Measurements from ENCODE around the gene ADAM15. TPM values are rescaled to one million over a fixed set of nuclear protein-coding genes. Genes with fewer than 3 reads are reported as not detected.

ADAM15 gene
- total and polyA plus RNA-seq, 2 donors (not counting 1 experiment from before 2014, with no cell fraction given) = 14.6 to 28.4 TPM

DNA sequence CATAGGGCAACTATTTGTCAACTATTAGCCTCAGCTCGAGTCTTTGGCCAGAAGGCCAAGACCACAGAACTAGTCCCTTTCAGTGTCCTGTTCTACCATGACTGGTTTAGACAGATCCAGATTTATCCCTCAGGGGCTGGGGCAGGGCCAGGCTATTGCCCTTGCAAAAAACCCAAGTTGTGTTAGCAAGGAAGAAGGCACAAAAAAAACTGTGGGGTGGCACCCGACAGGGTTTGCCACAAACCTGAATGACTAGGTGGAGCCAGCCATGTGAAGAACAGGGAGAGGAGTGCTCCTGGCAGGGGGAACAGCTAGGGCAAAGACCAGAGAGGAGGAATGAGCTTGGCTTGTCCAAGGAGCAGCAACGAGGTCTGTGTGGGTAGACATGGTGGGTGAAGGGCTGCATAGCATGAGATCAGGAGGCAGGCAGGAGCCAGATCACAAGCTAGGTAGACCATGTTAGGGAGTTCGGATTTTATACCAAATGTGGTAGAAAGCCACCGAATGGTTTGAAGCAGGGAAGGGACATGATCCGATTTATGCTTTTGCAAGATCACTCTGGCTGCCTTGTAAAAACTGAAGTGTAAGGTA lies 13.2 kb upstream of the ADAM15 start:
- no peak overlapping the region for H3K4me3 Mint-ChIP-seq
- no peak overlapping the region for H3K27ac Mint-ChIP-seq
- H3K27me3 Mint-ChIP-seq = peaks cover 21% of the 10 kb centered on the region
- Histone ChIP-seq H3K27me3 (replicated peaks in 1 of 4; ENCODE audit: control extremely low read depth in 1 of 4, control insufficient read depth in 3 of 4, insufficient read depth in 4 of 4, low read length in 3 of 4) (peaks cover 0 to 17% (median 0%) of the 10 kb centered on the region in 4 experiments), H3K9ac (ENCODE audit: low read length) (no peak overlapping the region), H3K4me2 (replicated peaks; ENCODE audit: low read depth, low read length, poor library complexity, severe bottlenecking) (no peak overlapping the region), H2AFZ (ENCODE audit: insufficient read depth, low read depth, low read length, poor library complexity, severe bottlenecking) (no peak overlapping the region), H3K36me3 (replicated peaks in 1 of 2; ENCODE audit: control extremely low read depth in 1 of 2, control insufficient read depth in 1 of 2, extremely low read depth in 1 of 2, insufficient read depth in 2 of 2, low read length in 1 of 2) (no peaks in the 10 kb centered on the region), H3K9me3 (ENCODE audit: control extremely low read depth in 1 of 3, control insufficient read depth in 2 of 3, insufficient read depth in 1 of 3, low read length in 2 of 3) (no peaks in the 10 kb centered on the region), H3K4me1 (ENCODE audit: control insufficient read depth in 2 of 2, insufficient read depth in 2 of 2, low read length in 2 of 2) (no peaks in the 10 kb centered on the region), H3K27ac (ENCODE audit: low read length in 2 of 2) (no peak overlapping the region), H3K79me2 (ENCODE audit: control insufficient read depth, insufficient read depth, low read length) (no peaks in the 10 kb centered on the region), H3K4me3 (ENCODE audit: control extremely low read depth in 1 of 5, extremely low read depth in 1 of 5, insufficient read depth in 1 of 5, low read depth in 2 of 5, low read length in 4 of 5) (no peak overlapping the region), H4K20me1 (ENCODE audit: control insufficient read depth, insufficient read depth, low read length, poor library complexity, severe bottlenecking) (no peaks in the 10 kb centered on the region)
- H3K4me1 Mint-ChIP-seq = no peaks in the 10 kb centered on the region
- no peak for ATAC-seq (ENCODE audit: low read depth)
- no peaks in the 10 kb centered on the region for H3K9me3 Mint-ChIP-seq (ENCODE audit: insufficient read depth)
- POLR2A ChIA-PET = interaction anchor here (0.6 kb wide), 2 partner anchors 46 to 712 kb away, joined by 3 to 5 read pairs; no protein-coding TSS in a partner anchor
- CTCF ChIA-PET = interaction anchor here (0.9 to 1.0 kb wide), 3 partner anchors 10 to 478 kb away, joined by 3 to 5 read pairs (median 3); partner anchors contain the start of gene ADAM15
- no peak for DNase-seq
- TF ChIP-seq, protein P1, sequence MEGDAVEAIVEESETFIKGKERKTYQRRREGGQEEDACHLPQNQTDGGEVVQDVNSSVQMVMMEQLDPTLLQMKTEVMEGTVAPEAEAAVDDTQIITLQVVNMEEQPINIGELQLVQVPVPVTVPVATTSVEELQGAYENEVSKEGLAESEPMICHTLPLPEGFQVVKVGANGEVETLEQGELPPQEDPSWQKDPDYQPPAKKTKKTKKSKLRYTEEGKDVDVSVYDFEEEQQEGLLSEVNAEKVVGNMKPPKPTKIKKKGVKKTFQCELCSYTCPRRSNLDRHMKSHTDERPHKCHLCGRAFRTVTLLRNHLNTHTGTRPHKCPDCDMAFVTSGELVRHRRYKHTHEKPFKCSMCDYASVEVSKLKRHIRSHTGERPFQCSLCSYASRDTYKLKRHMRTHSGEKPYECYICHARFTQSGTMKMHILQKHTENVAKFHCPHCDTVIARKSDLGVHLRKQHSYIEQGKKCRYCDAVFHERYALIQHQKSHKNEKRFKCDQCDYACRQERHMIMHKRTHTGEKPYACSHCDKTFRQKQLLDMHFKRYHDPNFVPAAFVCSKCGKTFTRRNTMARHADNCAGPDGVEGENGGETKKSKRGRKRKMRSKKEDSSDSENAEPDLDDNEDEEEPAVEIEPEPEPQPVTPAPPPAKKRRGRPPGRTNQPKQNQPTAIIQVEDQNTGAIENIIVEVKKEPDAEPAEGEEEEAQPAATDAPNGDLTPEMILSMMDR (IDR thresholded peaks at IDR 0.05) = no peak
- TF ChIP-seq EZH2 (IDR thresholded peaks at IDR 0.05; ENCODE audit: borderline replicate concordance, insufficient read depth, low read depth, low read length, poor library complexity, severe bottlenecking) = no peak
- 87% methylated on average over 5 of the region's 6 CpGs for WGBS (ENCODE audit: insufficient coverage)
- intact Hi-C loops (cut with micrococcal nuclease) = no loop called here

- POLR2A ChIA-PET = interaction anchor here (0.6 kb wide), 2 partner anchors 47 to 713 kb away, joined by 3 to 5 read pairs; no protein-coding TSS in a partner anchor
Observed at GRCh38 chr1:155038602-155039307, 12.4 kb upstream of the ADAM15 start.

More at GRCh38 chr1:155038602-155039307, 12.4 kb upstream of the ADAM15 start:
- no peaks in the 10 kb centered on the region for H3K4me1 ChIP-seq (ENCODE audit: control insufficient read depth in 2 of 2, insufficient read depth in 2 of 2, low read length in 2 of 2)
- Mint-ChIP-seq H3K27me3 (peaks cover 19% of the 10 kb centered on the region), H3K27ac (no peak overlapping the region), H3K4me1 (no peaks in the 10 kb centered on the region), H3K4me3 (no peak overlapping the region), H3K9me3 (ENCODE audit: insufficient read depth) (no peaks in the 10 kb centered on the region)
- WGBS (ENCODE audit: insufficient coverage) = 55% methylated on average over 8 of the region's 8 CpGs
- DNase-seq (no peak), ATAC-seq (ENCODE audit: low read depth) (no peak)
- CTCF ChIA-PET = interaction anchor here (0.9 to 1.3 kb wide), 6 partner anchors 9 to 479 kb away, joined by 3 to 5 read pairs (median 3); partner anchors contain the start of gene ADAM15
- TF ChIP-seq, protein P1 (IDR thresholded peaks at IDR 0.05) = no peak
- TF ChIP-seq EZH2 (IDR thresholded peaks at IDR 0.05; ENCODE audit: borderline replicate concordance, insufficient read depth, low read depth, low read length, poor library complexity, severe bottlenecking) = no peak
- intact Hi-C loops (cut with micrococcal nuclease) = no loop called here
- H3K4me3 ChIP-seq (ENCODE audit: control extremely low read depth in 1 of 5, extremely low read depth in 1 of 5, insufficient read depth in 1 of 5, low read depth in 2 of 5, low read length in 4 of 5) = no peak overlapping the region
- no peaks in the 10 kb centered on the region for H3K36me3 ChIP-seq (replicated peaks in 1 of 2; ENCODE audit: control extremely low read depth in 1 of 2, control insufficient read depth in 1 of 2, extremely low read depth in 1 of 2, insufficient read depth in 2 of 2, low read length in 1 of 2)
- H3K27me3 ChIP-seq (replicated peaks in 1 of 4; ENCODE audit: control extremely low read depth in 1 of 4, control insufficient read depth in 3 of 4, insufficient read depth in 4 of 4, low read length in 3 of 4) = peaks cover 0 to 17% (median 0%) of the 10 kb centered on the region in 4 experiments
- no peak overlapping the region for H2AFZ ChIP-seq (ENCODE audit: insufficient read depth, low read depth, low read length, poor library complexity, severe bottlenecking)
- H3K9ac ChIP-seq (ENCODE audit: low read length) = no peak overlapping the region
- no peak overlapping the region for H3K4me2 ChIP-seq (replicated peaks; ENCODE audit: low read depth, low read length, poor library complexity, severe bottlenecking)
- H3K27ac ChIP-seq (ENCODE audit: low read length in 2 of 2) = no peak overlapping the region
- no peaks in the 10 kb centered on the region for H4K20me1 ChIP-seq (ENCODE audit: control insufficient read depth, insufficient read depth, low read length, poor library complexity, severe bottlenecking)
- no peaks in the 10 kb centered on the region for H3K79me2 ChIP-seq (ENCODE audit: control insufficient read depth, insufficient read depth, low read length)
- H3K9me3 ChIP-seq (ENCODE audit: control extremely low read depth in 1 of 3, control insufficient read depth in 2 of 3, insufficient read depth in 1 of 3, low read length in 2 of 3) = no peaks in the 10 kb centered on the region
